HG02943 (cell line): Measurements from ENCODE around the gene MEX3A.
"Not testable (repeated sequence)": the region's sequence is repeated elsewhere in the genome, so short reads cannot be mapped to it uniquely, and the experiment has no call there.

Experiments used
- ATAC-seq: cut with Tn5 transposase; IDR thresholded peaks from one replicate; pipeline ENCODE4 v1.9.1; 2021; ENCODE audit warnings: mild to moderate bottlenecking, low read depth, moderate library complexity; ENCODE audit not compliant: unreplicated experiment

Gene MEX3A, protein sequence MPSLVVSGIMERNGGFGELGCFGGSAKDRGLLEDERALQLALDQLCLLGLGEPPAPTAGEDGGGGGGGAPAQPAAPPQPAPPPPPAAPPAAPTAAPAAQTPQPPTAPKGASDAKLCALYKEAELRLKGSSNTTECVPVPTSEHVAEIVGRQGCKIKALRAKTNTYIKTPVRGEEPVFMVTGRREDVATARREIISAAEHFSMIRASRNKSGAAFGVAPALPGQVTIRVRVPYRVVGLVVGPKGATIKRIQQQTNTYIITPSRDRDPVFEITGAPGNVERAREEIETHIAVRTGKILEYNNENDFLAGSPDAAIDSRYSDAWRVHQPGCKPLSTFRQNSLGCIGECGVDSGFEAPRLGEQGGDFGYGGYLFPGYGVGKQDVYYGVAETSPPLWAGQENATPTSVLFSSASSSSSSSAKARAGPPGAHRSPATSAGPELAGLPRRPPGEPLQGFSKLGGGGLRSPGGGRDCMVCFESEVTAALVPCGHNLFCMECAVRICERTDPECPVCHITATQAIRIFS

DNA sequence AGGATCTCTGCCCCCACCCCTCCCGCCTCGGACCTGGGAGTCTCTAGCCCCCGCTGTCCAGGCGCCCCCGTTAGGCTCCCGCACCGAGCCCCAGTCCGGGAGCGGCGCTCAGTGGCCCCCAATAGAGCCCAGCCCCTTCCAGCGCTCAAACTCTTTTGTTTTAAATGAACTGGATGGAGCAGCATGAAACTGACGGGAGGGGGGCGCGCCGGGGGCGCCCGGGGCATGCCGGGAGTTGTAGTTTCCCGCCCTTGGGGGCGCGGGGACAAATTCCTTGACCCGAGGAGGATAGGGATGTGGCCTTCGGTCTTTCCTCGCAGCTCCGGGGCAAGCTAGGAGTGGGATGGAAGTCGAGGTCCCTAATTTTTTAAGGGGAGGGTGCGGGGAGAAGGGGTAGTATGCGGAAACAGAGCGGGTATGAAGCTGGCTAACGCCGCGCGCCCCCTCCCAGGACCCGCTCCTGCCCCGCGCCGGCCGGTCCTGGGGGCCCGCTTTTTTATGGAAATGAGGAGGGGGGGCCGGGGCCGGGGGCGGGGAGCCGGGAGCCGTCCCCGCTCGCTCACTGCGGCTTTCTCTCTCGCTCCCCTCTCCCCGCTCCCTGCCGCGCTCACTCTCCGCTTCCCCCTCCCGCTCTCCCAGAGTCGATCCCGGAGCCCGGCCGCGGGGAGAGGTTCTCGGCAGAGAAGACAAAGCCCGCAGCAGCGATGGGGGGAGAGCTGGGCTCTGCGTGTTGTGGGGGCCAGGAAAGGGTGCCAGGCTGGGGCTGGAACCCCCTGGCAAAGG lies at the start of gene MEX3A:
MEX3A (minus strand) TSS at position 157 of the 783 bp plus-strand sequence. CDS start 467 bp downstream, outside the sequence.
- no peak for ATAC-seq

DNA sequence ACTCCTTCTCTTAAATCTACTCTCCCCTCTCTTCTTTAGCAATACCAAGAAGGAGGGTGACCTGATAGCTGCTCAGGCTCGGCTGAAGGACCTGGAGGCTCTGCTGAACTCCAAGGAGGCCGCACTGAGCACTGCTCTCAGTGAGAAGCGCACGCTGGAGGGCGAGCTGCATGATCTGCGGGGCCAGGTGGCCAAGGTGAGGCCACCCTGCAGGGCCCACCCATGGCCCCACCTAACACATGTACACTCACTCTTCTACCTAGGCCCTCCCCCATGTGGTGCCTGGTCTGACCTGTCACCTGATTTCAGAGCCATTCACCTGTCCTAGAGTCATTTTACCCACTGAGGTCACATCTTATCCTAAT lies 48.3 kb upstream of the MEX3A start:
- ATAC-seq = no peak

DNA sequence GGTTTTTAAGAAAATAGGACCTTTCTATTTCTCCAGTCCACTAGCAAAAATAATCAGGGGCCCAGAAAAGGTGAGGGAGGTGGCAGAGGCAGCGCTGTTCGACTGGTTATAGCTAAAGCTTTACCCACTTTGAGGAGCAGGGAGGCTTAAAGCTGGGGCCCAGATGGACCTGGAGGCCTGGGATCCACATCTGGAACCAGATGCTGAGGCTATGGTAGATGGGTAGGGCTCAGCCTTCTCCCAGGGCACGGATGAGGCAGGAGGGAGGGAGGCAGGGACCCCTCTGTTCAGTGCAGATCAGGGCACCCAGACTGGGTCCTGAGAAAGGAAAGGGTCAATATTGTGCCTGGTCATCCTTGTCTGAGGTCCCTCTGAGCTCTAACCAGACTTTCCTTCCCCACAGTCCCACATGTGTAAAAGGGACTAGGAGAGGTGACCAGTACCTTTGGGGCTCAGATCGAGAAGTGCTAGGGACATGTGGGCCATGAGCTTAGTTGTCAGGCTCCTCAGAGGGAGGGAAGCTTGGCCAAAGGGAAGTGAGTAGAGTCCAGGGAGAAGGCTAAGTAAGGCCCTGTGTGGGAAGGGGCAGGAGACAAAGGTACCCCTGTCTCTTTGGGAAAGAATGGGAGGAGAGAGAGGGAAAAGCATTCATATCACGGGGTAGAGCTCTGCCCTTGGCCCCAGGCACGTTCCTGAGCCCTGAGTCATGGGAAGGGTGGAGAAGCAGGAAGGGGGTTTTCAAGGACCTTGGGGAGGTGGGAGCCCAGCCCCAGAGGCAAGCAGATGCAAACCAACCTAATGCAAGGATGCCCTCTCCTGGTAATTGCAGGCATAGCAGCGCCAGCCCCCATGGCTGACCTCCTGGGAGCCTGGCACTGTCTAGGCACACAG lies 47.7 kb upstream of the MEX3A start:
- no peak for ATAC-seq

DNA sequence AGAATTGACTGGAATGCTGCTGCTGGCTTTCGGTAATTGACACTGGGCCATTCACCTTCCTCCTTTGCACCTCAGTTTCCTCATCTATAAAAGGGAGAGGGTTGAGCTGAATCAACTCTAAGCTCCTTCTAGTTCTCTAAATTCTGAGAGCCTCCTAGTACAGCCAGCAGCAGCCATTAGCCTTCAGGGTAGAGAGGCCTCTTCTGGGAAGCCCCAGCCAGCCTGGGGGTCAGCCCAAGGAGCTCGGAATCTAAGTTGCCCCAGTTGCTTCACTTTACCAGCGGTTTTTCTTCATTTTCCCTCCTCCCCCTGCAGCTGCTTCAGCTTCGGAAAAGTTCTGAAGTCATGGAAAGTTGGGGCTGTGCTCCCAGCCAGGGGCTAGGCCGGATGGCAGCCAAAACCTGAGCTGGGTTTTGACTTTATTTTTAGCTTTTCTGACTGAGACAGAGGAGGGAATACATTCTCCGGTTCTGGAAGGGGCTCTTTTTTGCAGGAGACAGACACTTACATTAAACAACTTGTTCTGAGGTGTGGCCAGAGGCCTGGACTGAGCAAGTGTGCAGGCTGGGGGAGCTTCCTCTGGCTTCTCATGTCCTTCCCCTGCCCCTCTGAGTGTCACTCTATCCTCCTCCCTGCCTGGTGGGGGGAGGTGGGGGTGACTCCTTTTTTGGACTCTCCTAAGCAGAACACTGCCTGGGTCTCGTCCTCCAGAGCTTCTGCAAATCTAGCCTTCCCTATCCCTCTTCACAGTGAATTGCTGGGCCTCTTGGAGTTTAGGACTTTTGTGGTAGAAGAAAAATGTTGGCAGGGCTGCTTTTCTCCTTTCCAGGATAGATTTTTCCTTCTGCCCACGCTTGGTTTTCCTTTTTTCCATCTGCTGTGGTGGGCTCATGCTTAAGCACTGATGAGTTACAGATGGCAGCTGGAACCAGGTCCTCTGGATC lies 46.7 kb upstream of the MEX3A start:
- ATAC-seq = no peak

DNA sequence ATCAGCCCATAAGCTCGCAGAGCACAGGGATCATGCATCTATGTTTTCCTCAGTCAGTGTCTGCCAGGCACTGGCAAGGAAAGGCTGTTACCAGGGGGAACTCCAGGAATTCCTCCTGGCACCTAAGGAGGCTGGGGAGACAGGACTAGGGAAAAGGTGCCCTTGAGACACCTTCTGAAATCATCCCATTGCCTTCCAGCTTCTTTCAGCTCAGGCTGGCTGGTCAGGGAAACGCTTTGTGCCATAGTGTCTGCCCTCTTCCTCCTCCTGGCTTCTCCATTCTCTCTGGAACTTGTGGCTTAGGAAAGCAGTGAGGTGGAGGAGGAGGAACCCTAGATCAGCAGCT lies 46.0 kb upstream of the MEX3A start:
- ATAC-seq = no peak

DNA sequence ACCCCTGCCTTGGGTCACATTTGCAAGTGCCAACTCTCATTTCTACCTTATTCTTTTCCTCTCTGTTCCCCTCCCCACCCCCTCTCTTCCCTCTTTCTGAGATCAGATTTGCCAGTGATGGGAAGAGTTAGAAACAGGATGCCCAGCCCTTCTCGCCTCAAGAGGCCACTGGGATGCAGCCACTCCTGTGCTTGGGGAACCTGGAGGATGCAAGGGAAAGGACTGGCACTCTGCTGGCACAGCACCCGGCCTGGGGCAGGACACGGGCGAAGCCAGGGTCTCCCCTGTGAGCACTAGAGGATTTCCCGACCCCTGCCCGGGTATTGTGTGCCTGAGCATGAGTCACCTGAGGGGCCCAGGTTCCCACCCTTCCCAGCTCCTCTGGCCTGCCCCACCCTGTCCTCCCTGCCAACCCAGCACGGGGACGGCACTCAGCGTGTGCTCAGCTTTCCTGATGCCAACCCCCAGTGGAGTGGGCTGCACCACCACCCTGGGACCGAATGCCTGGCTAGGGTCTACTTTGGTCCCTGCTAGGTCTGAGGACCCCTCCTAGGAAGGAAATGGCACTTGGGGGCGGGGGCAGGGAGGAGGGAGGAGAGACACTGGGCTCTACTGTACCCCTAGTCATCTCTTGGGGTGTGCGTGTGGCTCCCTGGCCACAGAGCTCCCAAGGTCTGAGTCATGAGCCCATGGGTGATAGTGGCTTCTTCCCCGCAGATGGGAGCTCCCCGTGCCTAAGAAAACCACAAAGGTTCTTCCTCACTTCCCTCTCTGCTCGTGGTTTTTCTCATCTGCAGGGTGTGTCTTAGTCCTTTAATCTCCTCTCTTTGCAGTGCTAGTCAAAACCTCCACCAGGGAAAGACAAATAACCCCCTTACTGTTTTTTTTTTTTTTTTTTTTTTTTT lies 44.6 kb upstream of the MEX3A start:
- ATAC-seq = no peak

DNA sequence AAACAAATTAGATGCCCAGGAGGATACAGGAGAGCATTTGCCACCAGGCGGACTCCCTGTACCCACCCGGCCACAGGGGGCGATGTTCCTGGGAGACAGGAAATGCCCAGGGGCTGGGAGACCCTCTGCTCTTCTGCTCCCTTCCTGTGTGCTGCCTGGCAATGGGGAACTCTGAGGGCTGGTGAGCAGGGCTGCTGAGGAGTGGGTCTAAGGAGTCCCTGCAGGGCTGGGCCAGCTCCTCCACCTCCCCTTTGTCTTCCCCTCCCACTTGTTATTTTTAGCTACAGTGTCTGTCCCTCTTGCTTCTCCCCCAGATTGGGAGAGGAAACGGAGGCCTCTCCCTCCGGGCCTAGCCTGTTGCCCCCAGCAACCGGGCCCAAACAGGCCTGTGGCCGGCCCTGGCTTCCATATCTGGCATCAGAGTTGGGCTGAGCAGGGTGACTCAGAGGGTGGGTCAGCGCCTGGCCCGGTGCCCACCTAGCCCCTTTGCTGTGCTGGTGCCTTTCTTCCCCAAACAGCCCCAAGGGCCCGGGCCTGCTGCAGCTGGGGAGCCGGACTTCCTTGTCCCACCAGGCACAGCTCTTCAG lies 43.9 kb upstream of the MEX3A start:
- ATAC-seq = no peak

DNA sequence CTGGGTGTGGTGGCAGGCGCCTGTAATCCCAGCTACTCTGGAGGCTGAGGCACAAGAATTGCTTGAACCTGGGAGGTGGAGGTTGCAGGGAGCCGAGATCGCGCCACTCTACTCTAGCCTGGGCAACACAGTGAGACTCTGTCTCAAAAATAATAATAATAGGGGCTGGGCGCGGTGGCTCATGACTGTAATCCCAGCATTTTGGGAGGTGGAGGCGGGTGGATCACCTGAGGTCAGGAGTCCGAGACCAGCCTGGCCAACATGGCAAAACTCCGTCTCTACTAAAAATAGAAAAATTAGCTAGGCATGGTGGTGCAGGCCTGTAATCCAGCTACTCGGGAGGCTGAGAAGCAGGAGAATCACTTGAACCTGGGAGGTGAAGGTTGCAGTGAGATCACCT lies 43.3 kb upstream of the MEX3A start:
- ATAC-seq = not testable (repeated sequence)

DNA sequence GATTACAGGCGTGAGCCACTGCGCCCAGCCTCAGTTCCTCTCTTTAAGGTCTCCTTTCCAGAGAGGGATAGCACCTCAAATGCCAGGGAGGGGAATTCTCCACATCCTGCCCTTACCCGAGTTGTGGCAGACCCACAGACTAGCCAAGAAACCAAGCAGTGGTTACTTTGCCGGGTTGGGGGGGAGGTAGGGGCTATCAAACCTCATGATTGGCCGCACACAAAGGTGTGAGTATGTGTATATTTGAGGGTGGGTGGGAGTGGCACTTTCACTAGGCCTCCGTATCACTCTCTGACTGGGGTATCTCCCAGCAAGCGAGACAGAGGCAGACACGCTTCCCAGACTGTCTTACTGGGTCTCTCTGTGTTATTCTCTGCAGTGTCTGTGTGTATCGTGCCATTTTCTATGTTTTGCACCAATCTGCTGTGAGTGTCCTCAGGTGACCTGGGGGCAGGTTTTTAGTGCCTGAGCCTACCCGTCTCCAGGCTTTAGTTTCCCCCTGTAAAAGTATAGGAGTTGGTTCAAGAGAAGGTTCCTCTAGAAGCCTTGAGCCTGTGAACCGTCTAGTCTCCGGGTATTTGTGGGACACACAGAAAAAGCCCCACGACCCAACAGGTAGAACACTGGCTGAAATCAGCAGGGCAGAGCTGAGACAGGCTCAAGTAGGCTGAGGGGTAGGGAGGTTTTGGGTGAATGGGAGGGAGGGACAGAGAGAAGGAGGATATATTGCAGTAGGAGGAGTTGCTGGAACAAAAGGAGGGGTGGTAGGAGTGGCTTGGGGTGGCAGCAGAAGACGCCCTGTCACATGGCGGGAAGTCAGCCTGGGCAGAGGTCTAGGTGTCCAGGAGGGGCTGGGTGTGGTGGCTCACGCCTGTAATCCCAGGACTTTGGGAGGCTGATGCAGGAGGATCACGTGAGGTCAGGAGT lies 42.6 kb upstream of the MEX3A start:
- ATAC-seq = no peak

DNA sequence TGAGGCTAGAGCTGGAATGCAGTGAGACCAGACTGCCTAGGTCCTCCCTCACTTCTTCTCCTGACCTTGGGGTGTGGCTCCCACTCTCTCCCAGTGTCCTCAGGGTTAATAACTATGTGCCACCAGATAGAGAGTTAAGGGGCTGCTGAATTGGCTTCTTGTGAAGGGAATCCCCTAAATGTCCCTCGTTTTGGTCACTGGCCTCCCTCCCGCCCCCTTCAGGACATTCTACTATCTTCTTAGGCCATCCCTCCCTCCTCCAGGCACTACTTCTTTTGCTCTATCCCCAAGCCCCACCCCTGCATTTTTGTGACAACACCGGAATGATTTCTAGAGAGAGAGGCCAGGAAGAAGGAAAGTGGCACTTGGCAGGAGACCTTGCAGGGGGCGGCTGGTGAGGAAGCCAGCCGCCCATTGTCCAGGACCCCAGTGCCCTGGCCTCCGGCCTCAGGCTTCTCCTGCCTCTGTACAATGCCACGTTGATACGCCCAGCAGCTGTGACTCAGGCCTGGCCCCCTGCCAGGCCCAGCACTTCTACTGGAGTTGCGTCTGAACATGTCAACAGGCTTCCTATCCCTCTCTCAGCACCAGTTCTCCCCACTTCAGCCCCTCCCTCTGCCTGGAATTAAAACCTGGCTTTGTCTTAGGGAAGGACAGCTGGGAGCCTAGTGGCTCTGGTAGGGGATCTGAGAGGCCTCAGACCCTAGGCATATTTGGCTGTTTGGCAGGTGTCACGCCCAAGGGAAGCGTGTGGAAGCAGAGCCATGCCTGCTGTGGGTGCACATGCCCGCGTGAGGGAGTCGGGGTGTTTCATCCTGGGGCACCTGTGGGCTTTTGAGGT lies 41.3 kb upstream of the MEX3A start:
- ATAC-seq = no peak

DNA sequence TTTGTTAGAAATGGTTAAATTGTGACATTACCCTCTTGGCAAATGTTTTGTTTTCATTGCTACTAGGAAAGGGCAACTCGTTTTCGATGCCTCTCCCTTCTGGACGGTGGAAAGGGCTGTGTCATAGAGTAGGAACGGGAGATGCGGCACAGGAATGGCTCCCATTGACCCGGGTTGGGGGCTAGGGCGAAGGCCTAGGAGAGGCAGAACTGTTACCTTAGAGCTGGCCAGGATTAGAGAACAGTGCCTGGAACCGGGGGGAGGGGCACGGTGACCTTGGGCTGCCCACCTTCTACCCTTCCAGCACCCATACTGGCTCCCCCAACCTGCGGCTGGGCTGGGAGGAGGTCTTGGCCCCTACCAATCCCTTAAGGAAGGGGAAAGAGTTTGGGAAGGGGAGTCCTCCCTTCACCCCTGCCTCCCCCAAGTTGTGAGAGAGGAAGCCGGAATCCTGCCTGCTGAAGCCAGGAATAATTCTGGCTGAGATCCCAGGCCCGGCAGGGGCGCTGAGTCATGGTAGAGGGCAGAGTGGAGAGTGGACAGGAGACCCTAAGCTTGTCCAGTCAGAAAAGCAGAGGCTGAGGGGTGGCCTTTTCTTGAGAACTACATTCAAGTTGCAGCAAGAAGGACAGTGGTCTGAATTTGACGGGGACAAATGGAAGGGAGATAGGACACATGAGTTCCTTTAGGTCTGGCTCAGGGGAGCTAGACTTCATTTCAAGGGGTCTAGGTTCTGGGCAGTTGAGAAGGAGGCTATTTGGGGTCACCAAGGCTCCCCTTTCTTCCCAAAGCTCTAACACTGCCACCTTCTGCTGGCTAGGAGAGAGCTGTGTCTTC lies 40.5 kb upstream of the MEX3A start:
- ATAC-seq = no peak

DNA sequence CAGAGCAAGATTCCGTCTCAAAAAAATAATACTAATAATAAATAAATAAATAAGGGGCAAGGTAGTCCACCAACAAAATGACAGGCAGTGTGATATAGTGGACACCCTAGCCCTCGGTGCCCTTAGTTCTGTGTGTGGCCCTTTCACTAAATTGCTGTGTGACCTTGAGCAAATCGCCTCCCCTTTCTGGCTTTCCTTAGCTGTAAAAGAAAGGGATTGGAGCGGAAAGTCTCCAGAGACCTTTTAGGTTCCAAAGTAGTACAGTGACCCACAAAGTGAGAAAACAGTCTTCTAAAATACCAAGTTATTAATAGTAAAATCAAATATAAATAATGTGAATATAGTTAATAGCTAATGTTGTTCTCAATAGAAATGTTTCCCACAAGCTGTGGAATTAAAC lies 39.8 kb upstream of the MEX3A start:
- ATAC-seq = no peak

DNA sequence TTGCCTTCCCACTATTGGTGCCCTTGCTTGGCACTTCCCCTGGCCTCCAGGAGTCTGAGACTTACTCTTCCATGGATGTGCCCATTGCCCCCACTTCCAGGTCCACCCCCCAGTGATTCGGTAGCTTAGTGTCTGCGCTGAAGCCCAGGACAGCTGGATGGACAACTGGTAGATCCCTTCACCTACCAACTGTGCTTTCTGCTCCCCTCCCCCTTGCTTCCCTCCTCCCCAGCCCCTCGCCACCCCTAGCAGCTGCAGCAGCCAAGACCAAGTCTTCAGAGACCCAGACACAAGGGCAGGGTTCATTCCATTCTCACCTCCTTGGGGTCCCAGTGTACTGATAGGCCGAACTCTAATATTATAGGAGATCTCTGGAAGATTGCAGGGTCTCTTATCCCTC lies 39.2 kb upstream of the MEX3A start:
- ATAC-seq = no peak

DNA sequence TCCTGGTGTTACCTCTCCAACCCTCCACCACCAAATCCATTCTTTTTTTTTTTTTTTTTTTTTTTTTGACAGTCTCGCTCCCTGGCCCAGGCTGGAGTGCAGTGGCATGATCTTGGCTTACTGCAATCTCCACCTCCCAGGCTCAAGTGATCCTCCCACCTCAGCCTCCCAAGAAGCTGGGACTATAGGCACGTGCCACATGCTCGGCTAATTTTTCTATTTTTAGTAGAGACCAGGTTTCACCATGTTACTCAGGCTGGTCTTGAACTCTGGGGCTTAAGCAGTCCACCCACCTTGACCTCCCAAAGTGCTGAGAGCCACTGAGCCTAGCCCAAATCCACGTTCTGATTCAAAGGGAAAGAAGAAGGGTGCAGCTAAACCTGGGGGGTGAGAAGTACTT lies 38.7 kb upstream of the MEX3A start:
- not testable (repeated sequence) for ATAC-seq

DNA sequence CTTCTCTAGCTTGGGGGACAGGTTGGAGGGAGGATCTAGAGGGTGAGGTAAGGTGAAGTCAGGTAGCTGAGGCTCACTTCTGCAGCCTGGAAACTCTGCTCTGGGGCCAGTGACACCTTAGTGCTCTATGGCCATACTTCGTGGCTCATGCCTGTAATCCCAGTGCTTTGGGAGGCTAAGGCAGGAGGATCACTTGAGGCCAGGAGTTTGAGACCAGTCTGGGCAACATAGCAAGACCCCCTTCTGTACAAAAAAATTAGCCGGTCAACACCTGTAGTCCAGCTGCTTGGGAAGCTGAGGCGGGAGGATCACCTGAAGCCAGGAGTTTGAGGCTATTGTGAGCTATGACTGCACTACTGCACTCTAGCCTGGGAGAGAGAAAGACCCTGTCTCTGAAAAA lies 38.1 kb upstream of the MEX3A start:
- ATAC-seq = no peak
